Measurements from ENCODE around the gene SMIM33.
"Not testable (repeated sequence)": the region's sequence is repeated elsewhere in the genome, so short reads cannot be mapped to it uniquely, and the experiment has no call there.

The SMIM33 gene

DNA sequence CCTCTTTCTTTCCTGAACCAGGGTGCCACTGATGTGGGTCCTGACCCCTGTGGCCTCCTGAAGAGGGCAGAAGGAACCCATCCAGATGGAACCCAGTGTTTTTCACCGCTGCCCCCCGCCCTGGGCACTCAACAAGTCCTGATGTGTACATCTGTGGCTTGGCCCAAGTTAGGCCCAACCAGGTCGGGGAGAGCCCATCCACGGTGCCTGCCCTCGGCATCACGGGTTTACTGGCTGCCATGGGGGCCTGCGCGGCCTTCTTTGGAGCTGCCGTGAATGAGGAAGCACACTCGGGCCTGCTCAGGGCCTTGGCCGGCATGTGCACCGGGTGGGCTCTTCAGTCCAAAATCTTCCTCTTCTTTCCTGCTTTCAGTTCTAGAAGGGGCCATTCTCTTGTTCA is 14.0 kb upstream of the SMIM33 start:
- no peak for DNase-seq (ENCODE audit: low spot score)

GRCh38 chr5:139457241-139457640 is 13.6 kb upstream of the SMIM33 start:
- no peak for DNase-seq (ENCODE audit: low spot score)

DNA sequence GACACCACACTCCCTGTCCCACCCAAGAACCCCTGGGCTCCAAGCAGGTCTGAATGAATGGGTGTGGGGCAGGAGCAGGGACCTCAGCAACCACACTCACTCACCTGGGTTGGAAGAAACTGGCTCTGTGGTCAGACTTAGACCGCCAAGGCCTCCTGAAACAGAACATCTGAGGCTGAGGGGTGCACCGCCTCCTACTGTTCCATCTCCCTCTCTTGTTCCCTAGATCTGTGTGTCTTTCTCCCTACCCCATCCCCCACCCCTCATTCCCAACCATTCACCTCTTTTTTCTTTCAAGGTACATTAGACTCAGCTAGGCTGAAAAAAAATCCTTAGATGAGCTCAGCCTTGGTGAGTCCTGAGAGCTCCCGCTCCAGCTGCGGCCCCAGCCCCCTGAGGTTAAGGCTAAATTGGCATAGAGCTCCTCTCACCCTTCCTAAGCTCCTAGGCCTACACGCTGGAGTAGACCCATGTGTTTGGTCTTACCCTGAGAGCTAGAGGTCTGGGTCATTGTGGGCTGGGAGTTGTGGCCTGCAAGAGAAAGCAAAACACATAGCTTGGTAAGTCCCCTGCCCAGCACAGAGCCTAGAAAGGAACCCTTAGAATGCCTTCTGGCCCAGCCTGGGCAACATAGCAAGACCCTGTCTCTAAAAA is 13.0 kb upstream of the SMIM33 start:
- DNase-seq (ENCODE audit: low spot score) = no peak

DNA sequence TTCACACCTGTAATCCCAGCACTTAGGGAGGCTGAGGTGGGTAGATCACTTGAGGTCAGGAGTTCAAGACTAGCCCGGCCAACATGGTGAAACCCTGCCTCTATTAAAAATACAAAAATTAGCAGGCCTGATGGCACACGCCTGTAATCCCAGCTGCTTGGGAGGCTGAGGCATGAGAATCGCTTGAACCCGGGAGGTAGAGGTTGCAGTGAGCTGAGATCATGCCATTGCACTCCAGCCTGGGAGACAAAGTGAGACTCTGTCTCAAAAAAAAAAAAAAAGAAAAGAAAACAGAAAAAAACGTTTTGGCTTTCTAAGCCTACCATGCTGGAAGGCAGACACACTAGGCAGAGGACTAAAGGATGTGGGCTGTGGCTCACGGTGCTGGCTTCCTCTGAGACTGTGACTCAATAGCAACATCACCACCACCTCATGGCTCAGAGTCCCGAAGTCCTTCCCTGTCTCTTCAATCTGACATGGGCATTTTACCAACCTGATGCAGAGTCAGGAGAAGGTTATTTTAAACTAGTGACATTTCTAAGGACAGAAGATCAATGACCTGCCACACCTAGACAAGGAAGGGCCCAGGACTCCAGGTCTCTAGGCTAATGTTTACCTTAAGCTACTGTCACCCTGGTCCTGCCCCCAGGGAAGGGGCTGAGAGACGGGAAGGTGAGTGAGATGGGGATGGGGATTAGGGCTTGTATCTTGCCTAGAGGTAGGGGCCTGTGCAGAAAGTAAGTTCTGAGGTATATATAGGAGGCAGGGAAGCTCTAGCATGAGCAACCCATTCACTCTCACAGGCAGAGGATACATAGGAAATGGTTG is 12.0 kb upstream of the SMIM33 start:
- DNase-seq (ENCODE audit: low spot score) = no peak

DNA sequence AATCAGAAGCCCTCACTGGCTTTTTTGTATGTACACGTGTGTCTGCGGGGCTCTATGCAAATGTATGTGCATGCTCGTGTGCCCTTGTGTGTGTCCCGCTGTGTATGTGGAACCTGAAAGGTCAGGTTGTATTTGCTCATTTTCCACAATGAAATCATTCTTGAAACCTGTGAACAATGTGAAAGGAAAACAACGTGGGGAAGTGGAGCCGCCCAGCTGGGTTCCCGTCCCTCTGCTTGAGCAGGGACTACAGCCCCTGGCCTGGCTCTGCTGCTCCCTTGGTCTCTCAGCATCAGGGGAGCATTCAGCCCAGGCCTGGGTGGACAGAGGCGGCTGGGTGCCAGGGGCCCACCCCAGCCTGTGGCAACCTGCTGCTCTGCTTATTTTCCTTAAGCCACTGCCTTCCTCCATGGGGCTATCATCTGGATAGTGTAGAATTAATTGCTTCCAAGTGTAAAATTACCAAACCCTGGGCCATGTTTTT is 11.3 kb upstream of the SMIM33 start:
- no peak for DNase-seq (ENCODE audit: low spot score)

DNA sequence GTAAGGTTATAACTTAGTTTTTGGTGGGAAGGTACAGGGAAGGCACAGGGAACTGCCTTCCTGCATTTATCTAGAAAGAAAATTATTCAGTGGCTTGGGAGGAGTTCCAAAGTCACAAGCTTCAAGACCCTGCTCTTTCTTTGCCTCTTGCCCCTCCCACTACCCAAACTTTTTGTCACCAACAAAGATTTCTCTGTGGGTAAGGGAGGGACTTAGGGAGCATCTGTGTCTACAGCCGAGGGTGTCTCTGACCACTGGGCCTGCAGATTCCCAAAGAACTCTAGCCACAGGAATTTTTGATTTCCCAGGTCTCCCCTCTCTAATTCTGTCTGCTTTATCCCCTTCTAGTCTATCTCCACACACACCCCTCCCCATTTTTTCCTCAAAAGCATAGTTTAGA is 10.3 kb upstream of the SMIM33 start:
- no peak for DNase-seq (ENCODE audit: low spot score)

DNA sequence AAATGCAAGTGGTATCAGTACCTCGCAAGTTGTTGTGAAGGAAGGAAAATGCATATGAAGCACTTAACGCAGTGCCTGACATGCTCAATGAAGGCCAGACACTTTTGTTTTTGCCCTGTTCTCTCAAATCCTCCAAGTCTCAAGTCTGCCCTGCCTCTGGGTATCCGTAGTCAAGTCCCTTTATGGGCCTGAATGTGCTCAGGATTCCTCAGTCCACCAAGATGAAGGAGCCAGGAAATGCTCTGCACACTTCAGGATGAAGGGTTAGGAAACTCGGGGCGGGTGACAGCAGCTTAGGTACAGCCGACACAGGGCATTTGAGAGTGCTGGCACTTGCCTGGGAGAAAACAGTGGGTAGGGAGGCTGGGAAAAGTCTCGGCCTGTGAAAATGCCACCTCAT is 9.6 kb upstream of the SMIM33 start:
- no peak for DNase-seq (ENCODE audit: low spot score)

- DNase-seq (ENCODE audit: low spot score) = no peak
Measured at GRCh38 chr5:139461698-139462097, 9.1 kb upstream of the SMIM33 start.

DNA sequence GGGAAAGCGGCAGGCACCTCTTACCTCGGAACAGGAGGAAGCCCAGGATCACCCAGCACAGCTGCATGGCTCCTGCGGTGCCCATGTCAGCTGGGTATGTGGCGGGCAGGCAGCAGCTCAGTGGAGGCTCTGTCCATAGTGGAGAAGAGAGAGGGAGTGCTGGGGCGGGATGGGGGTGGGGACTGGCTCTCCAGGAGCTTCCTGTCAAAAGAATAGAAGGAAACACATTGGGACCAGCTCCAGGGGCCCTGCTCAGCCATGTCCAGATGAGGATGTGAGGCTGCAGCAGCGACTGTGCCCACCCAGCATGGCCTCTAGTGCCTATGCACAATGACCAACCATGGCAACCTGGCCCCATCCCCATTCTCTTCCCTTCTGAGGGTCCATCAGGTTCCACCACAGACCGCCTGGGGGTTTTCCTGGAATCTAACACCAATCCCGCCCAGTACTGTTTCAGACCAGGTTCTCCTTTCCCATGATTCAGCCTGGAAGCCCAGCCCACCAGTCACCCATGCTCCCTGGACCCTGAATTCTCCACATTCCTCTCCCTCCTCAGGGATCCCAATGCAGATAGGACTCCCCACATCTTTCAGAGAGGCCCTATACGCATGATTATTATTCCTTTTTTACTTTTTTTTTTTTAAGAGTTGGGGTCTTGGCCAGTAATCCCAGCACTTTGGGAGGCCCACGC is 8.1 kb upstream of the SMIM33 start, which contains the start of gene ECSCR:
TSS of gene ECSCR (minus strand) at position 158 of the 691 bp plus-strand sequence. CDS start at position 85, 73 bp downstream.
- no peak for DNase-seq (ENCODE audit: low spot score)

DNA sequence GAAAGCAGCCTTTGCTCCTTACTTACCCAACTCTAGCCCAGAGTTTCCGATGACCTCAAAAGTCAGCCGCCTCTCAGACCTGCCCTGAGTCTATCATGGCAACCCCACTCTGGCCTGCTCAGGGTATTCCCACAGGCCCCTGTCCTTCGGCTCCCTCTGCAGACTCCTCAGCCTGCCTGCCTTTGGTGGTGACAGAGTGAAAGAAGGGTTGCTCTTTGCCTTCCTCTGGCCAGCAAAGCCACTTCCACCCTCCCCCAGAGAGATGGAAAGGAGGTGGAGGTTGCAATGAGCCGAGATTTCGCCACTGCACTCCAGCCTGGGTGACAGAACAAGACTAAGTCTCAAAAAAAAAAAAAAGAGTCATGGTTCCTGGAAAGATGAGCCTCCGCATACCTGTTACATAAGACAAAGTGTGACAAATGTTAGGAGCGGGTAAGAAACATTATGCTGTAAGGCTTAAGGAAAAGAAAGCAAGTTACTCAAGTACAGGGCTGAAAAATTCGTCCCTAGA is 2.3 kb upstream of the SMIM33 start:
- no peak for DNase-seq (ENCODE audit: low spot score)

DNA sequence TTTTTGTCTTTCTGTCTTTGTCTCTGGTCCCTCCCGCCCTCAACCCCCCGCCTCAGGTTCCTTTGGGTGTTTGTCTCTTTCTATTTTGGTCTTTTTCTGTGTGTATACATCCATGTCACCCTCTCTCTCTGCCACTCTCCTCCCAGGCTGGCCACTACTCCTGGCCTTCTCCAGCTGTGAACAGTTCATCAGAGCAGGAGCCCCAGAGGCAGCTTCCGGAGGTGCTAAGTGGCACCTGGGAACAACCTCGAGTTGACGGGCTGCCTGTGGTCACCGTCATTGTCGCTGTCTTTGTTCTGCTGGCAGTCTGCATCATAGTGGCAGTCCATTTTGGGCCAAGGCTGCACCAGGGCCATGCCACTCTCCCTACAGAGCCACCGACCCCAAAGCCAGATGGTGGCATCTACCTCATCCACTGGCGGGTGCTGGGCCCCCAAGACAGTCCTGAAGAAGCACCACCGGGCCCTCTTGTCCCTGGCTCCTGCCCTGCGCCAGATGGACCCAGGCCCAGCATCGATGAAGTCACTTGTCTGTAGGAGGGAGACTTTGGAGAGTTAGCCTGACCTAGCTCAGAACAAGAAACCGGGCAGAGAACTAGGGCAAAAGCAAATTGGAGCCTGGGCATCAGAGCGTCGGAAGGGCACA is 1.7 kb downstream of the SMIM33 start:
- DNase-seq (ENCODE audit: low spot score) = no peak

GRCh38 chr5:139473105-139473504 is 2.3 kb downstream of the SMIM33 start:
- DNase-seq (ENCODE audit: low spot score) = no peak

- no peak for DNase-seq (ENCODE audit: low spot score)
Measured at GRCh38 chr5:139473565-139473964, 2.8 kb downstream of the SMIM33 start.

GRCh38 chr5:139474890-139475791 is 4.3 kb downstream of the SMIM33 start:
- no peak for DNase-seq (ENCODE audit: low spot score)

DNA sequence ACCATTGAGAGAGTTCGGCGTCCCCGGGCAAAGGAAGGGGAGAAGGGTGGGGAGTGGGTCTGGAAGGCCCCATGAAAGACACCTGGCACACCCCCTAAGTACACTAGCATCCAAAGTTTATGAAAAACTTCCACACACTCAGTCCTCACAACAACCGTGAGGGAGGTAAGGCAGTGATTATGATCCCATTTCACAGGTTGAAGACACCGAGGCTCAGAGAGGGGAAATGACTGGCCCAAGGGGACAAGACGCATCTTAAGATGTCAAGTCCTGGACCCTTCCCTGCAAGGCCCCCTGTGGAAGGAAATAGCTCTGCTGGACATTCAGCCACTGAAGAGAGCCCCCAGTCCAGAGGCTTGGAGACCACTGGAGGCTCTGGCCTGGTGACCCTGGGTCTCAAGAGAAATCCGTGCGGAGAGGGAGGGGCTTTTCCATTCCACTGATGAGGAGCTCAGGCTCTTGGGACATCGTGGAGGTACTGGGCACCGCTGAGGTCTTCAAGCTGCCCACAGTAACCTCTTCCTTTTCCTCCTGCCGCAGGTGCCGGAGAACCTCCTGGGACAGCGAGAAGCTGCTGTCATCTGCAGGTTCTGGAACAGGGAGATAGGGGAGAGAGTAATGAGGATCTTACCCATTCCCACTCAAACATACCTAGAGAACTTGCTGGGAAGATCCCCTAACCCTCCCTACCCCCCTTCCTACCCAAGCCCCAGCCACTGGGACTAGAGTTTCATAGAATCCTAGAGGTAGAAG is 5.2 kb downstream of the SMIM33 start:
- no peak for DNase-seq (ENCODE audit: low spot score)

GRCh38 chr5:139478657-139479423 is 8.0 kb downstream of the SMIM33 start:
- peak; percentile 31 for DNase-seq (ENCODE audit: low spot score)

DNA sequence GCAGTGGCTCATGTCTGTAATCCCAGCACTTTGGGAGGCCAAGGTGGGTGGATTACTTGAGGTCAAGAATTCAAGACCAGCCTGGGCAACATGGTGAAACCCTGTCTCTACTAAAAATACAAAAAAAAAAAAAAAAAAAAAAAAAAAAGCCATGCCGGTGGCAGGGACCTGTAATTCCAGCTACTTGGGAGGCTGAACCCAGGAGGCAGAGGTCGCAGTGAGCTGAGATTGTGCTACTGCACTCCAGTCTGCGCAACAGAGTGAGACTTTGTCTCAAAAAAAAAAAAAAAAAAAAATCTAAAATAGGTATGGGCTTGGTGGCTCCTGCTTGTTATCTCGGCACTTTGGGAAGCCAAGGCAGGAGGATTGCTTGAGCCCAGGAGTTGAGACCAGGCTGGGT is 8.9 kb downstream of the SMIM33 start:
- DNase-seq (ENCODE audit: low spot score) = not testable (repeated sequence)

- DNase-seq (ENCODE audit: low spot score) = no peak
Measured at GRCh38 chr5:139481122-139481533, 10.3 kb downstream of the SMIM33 start.

DNA sequence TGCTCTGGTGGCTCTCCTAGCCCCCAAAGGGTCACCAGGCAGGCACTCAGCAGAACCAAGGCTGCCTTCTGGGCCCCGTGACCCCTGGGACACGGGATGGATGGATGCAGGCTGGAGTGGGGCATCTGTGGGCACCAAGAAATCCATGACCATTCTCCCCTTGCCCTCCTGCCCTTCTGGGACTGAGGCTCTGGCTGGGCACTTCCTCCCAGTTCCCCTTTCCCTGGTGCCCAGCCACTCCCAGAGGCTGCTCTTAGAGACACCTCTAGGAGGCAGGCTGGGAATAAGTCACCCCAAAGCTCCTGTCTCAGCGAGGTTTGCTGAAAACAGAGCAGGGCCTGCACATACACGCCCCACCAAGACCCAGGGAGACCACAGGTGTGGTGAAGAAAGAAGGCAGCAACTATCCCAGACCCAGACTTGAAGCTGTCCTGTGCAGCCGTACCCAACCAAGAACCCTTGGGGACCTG is 10.8 kb downstream of the SMIM33 start:
- DNase-seq (ENCODE audit: low spot score) = no peak

All from SK-N-DZ (cell line).